NCI-H524 (cell line): Measurements from ENCODE around the gene IKZF1.

Experiments
- DNase-seq, 2 experiments: peaks; one replicate each; lab custom pipeline; 2025; lab: John Stamatoyannopoulos, UW

The IKZF1 gene

GRCh38 chr7:50412973-50413372 is 108.5 kb downstream of the IKZF1 start:
- no peak for DNase-seq

- DNase-seq = no peak
Measured at GRCh38 chr7:50413561-50413960, 109.0 kb downstream of the IKZF1 start.

- no peak for DNase-seq
Measured at GRCh38 chr7:50415844-50416364, 111.4 kb downstream of the IKZF1 start.

GRCh38 chr7:50416527-50417182 is 112.1 kb downstream of the IKZF1 start:
- DNase-seq = no peak

GRCh38 chr7:50418086-50418515 is 113.6 kb downstream of the IKZF1 start:
- peak; percentile 64 to 84 for DNase-seq

GRCh38 chr7:50418526-50419290 is 114.2 kb downstream of the IKZF1 start:
- peak in 1 of 2 experiments; percentile 15 for DNase-seq

GRCh38 chr7:50421043-50421442 is 116.5 kb downstream of the IKZF1 start:
- DNase-seq = no peak

- DNase-seq = no peak
Measured at GRCh38 chr7:50422858-50423257, 118.3 kb downstream of the IKZF1 start.

GRCh38 chr7:50423860-50424259 is 119.3 kb downstream of the IKZF1 start:
- no peak for DNase-seq

- no peak for DNase-seq
Measured at GRCh38 chr7:50425318-50425717, 120.8 kb downstream of the IKZF1 start.

- no peak for DNase-seq
Measured at GRCh38 chr7:50426280-50427045, 121.9 kb downstream of the IKZF1 start.

GRCh38 chr7:50427518-50427917 is 123.0 kb downstream of the IKZF1 start:
- DNase-seq = no peak

GRCh38 chr7:50428911-50429310 is 124.4 kb downstream of the IKZF1 start:
- DNase-seq = no peak

- DNase-seq = no peak
Measured at GRCh38 chr7:50431316-50431715, 126.8 kb downstream of the IKZF1 start.

- DNase-seq = no peak
Measured at GRCh38 chr7:50431722-50432305, 127.3 kb downstream of the IKZF1 start.

GRCh38 chr7:50436133-50436806 is 131.8 kb downstream of the IKZF1 start:
- DNase-seq = no peak

- DNase-seq = no peak
Measured at GRCh38 chr7:50446542-50446960, 142.0 kb downstream of the IKZF1 start.

- DNase-seq = no peak
Measured at GRCh38 chr7:50448823-50449222, 144.3 kb downstream of the IKZF1 start.

GRCh38 chr7:50449501-50449880 is 145.0 kb downstream of the IKZF1 start:
- peak in 1 of 2 experiments; percentile 10 for DNase-seq

GRCh38 chr7:50449881-50450589 is 145.5 kb downstream of the IKZF1 start, which contains the start of gene FIGNL1:
Gene FIGNL1, minus strand, starts transcription at chr7:50450350. Its CDS starts 3,063 bp downstream, at chr7:50447287.
- peak; percentile 52 to 76 for DNase-seq

- no peak for DNase-seq
Measured at GRCh38 chr7:50450590-50451032, 146.1 kb downstream of the IKZF1 start.
